Astrocyte (in vitro differentiated cells and primary cell): ENCODE data around the gene CAPRIN1. TPM values are rescaled to one million over a fixed set of nuclear protein-coding genes. Genes with fewer than 3 reads are reported as not detected.

Experiments used
- DNase-seq: peaks from one replicate; pipeline ENCODE4 v3.0.0-alpha.2; 2010; ENCODE audit warnings: low read depth
- FAIRE-seq: peaks from 2 replicates; lab custom pipeline; 2011; peaks lifted over from hg19 to GRCh38; lab: Jason Lieb, UNC
- H2AFZ ChIP-seq: 2 replicates; pipeline ENCODE4 v1.6.0; 2012; ENCODE audit warnings: low read depth, low read length, inconsistent platforms
- H3K27ac ChIP-seq: 2 replicates; pipeline ENCODE4 v1.5.1; 2011; ENCODE audit warnings: low read depth, low read length, inconsistent platforms
- H3K27me3 ChIP-seq: 2 replicates; pipeline ENCODE4 v1.6.0; 2011; ENCODE audit warnings: low read length, inconsistent platforms; ENCODE audit not compliant: insufficient read depth
- H3K36me3 ChIP-seq: 2 replicates; pipeline ENCODE4 v1.5.1; 2011; ENCODE audit warnings: low read length, inconsistent platforms; ENCODE audit not compliant: insufficient read depth
- H3K4me1 ChIP-seq: 2 replicates; pipeline ENCODE4 v1.5.1; 2011; ENCODE audit warnings: low read length, inconsistent platforms; ENCODE audit not compliant: insufficient read depth
- H3K4me2 ChIP-seq: 2 replicates; pipeline ENCODE4 v1.6.0; 2012; ENCODE audit warnings: low read length, inconsistent platforms
- H3K4me3 ChIP-seq: 2 replicates; pipeline ENCODE4 v1.5.1; 2011; ENCODE audit warnings: low read depth, mild to moderate bottlenecking, low read length, inconsistent platforms; ENCODE audit not compliant: insufficient read depth
- H3K79me2 ChIP-seq: 2 replicates; pipeline ENCODE4 v1.6.0; 2012; ENCODE audit warnings: mild to moderate bottlenecking, low read length, inconsistent platforms; ENCODE audit not compliant: insufficient read depth
- H3K9ac ChIP-seq: 2 replicates; pipeline ENCODE4 v1.6.0; 2012; ENCODE audit warnings: mild to moderate bottlenecking, low read length, inconsistent platforms
- H3K9me3 ChIP-seq: 2 replicates; pipeline ENCODE4 v1.5.1; 2012; ENCODE audit warnings: low read depth, mild to moderate bottlenecking, low read length, inconsistent platforms; ENCODE audit not compliant: insufficient read depth
- H4K20me1 ChIP-seq: 2 replicates; pipeline ENCODE4 v1.6.0; 2012; ENCODE audit warnings: low read length, inconsistent platforms; ENCODE audit not compliant: insufficient read depth
- H3K27ac Mint-ChIP-seq: one replicate; pipeline ENCODE4 v1.8.0; 2021; ENCODE audit warnings: mild to moderate bottlenecking, mixed read lengths; ENCODE audit not compliant: unreplicated experiment
- H3K27me3 Mint-ChIP-seq: one replicate; pipeline ENCODE4 v1.8.0; 2021; ENCODE audit warnings: low read depth, mixed read lengths; ENCODE audit not compliant: unreplicated experiment
- H3K36me3 Mint-ChIP-seq: one replicate; pipeline ENCODE4 v1.8.0; 2021; ENCODE audit warnings: low read depth, mixed read lengths; ENCODE audit not compliant: unreplicated experiment
- H3K4me1 Mint-ChIP-seq: one replicate; pipeline ENCODE4 v1.8.0; 2021; ENCODE audit warnings: low read depth, mixed read lengths; ENCODE audit not compliant: unreplicated experiment
- H3K4me3 Mint-ChIP-seq: one replicate; pipeline ENCODE4 v1.8.0; 2021; ENCODE audit warnings: mild to moderate bottlenecking, moderate library complexity, mixed read lengths; ENCODE audit not compliant: unreplicated experiment
- H3K9me3 Mint-ChIP-seq: one replicate; pipeline ENCODE4 v1.8.0; 2021; ENCODE audit warnings: mild to moderate bottlenecking, mixed read lengths; ENCODE audit not compliant: unreplicated experiment
- CTCF ChIP-seq: IDR thresholded peaks from 2 replicates; pipeline ENCODE4 v1.5.1; 2011; ENCODE audit warnings: low read depth, mild to moderate bottlenecking, inconsistent platforms, low read length, moderate library complexity; ENCODE audit not compliant: insufficient read depth
- EZH2 ChIP-seq: IDR thresholded peaks from 2 replicates; pipeline ENCODE4 v1.6.1; 2012; ENCODE audit warnings: mild to moderate bottlenecking, low read length, inconsistent platforms; ENCODE audit not compliant: insufficient read depth
- total RNA-seq: library from RNA; stranded (reverse); gene quantifications from 2 replicates; pipeline ENCODE4 v1.2.1, GENCODE V29; 2021

CAPRIN1 gene
- total RNA-seq, 1 donor from 2014 or later, result 309 TPM

GRCh38 chr11:34143048-34143447, 91.5 kb downstream of the CAPRIN1 start:
- H3K4me1 Mint-ChIP-seq, result peaks cover 2% of the 10 kb centered on the region
- H3K4me3 ChIP-seq, result no peak overlapping the region
- TF ChIP-seq CTCF, result no peak
- no peak for TF ChIP-seq EZH2
- H3K9ac ChIP-seq, result no peak overlapping the region
- peaks cover 27% of the 10 kb centered on the region for H3K36me3 Mint-ChIP-seq
- H3K27me3 ChIP-seq, result no peaks in the 10 kb centered on the region
- no peaks in the 10 kb centered on the region for H3K9me3 ChIP-seq
- peaks cover 82% of the 10 kb centered on the region for H3K36me3 ChIP-seq
- no peak overlapping the region for H3K27ac Mint-ChIP-seq
- no peak overlapping the region for H3K4me3 Mint-ChIP-seq
- H3K79me2 ChIP-seq, result no peaks in the 10 kb centered on the region
- H3K9me3 Mint-ChIP-seq, result no peaks in the 10 kb centered on the region
- no peak overlapping the region for H2AFZ ChIP-seq
- no peaks in the 10 kb centered on the region for H3K4me1 ChIP-seq
- FAIRE-seq (no peak), DNase-seq (no peak)
- H4K20me1 ChIP-seq, result peaks cover 28% of the 10 kb centered on the region
- no peak overlapping the region for H3K27ac ChIP-seq
- no peaks in the 10 kb centered on the region for H3K27me3 Mint-ChIP-seq
- no peak overlapping the region for H3K4me2 ChIP-seq

GRCh38 chr11:34145073-34145472, 93.5 kb downstream of the CAPRIN1 start:
- Mint-ChIP-seq H3K9me3 (no peaks in the 10 kb centered on the region), H3K27me3 (no peaks in the 10 kb centered on the region), H3K4me3 (no peak overlapping the region), H3K4me1 (peaks cover 2% of the 10 kb centered on the region), H3K27ac (no peak overlapping the region), H3K36me3 (peaks cover 21% of the 10 kb centered on the region)
- Histone ChIP-seq H3K4me1 (no peaks in the 10 kb centered on the region), H3K36me3 (peaks cover 71% of the 10 kb centered on the region), H4K20me1 (peaks cover 22% of the 10 kb centered on the region), H2AFZ (no peak overlapping the region), H3K27ac (no peak overlapping the region), H3K4me2 (no peak overlapping the region), H3K9me3 (no peaks in the 10 kb centered on the region), H3K79me2 (no peaks in the 10 kb centered on the region), H3K9ac (no peak overlapping the region), H3K4me3 (no peak overlapping the region), H3K27me3 (no peaks in the 10 kb centered on the region)
- FAIRE-seq, result no peak
- TF ChIP-seq EZH2, result no peak
- TF ChIP-seq CTCF, result no peak
- no peak for DNase-seq

- Histone ChIP-seq H3K4me3 (no peak overlapping the region), H3K79me2 (no peaks in the 10 kb centered on the region), H3K36me3 (peaks cover 65% of the 10 kb centered on the region), H3K27ac (no peak overlapping the region), H3K4me1 (peaks cover 6% of the 10 kb centered on the region), H3K9ac (no peak overlapping the region), H4K20me1 (peaks cover 30% of the 10 kb centered on the region), H3K27me3 (no peaks in the 10 kb centered on the region), H3K4me2 (no peak overlapping the region), H3K9me3 (no peaks in the 10 kb centered on the region), H2AFZ (no peak overlapping the region)
- Mint-ChIP-seq H3K27me3 (no peaks in the 10 kb centered on the region), H3K27ac (no peak overlapping the region), H3K4me3 (no peak overlapping the region), H3K36me3 (peaks cover 23% of the 10 kb centered on the region), H3K4me1 (peaks cover 7% of the 10 kb centered on the region), H3K9me3 (no peaks in the 10 kb centered on the region)
- FAIRE-seq (no peak), DNase-seq (no peak)
- no peak for TF ChIP-seq CTCF
- no peak for TF ChIP-seq EZH2
Observed at GRCh38 chr11:34145847-34146381, 94.4 kb downstream of the CAPRIN1 start.
